Panc1 (cell line): ENCODE measurements around the gene NAA38. TPM values are rescaled to one million over a fixed set of nuclear protein-coding genes. Genes with fewer than 3 reads are reported as not detected.

Experiments
- ATAC-seq: fragments of 200-7000 bp; cut with Tn5 transposase; 2 replicates; pipeline ENCODE4 v1.9.1; 2020; ENCODE audit warnings: mild to moderate bottlenecking, moderate library complexity
- BruUV-seq: library from RNA; stranded (reverse); fragments of 400-500 nt; replicated peaks from 2 replicates; lab custom pipeline; 2021; lab: Mats Ljungman, UMichigan
- CTCF ChIA-PET: fragments of 300-600 bp; sonication (Branson Sonifier 250); formaldehyde crosslinking; loops from one replicate; lab custom pipeline; 2022; ENCODE audit warnings: antibody characterized with exemption; lab: Charles Lee
- POLR2A ChIA-PET: fragments of 300-600 bp; sonication (Branson Sonifier 250); formaldehyde crosslinking; loops from one replicate; lab custom pipeline; 2022; ENCODE audit warnings: antibody characterized with exemption; lab: Charles Lee
- DNase-seq: peaks from one replicate; pipeline ENCODE4 v3.0.0-alpha.2; 2010; ENCODE audit warnings: low read depth, low spot score
- H3K27ac ChIP-seq: 2 replicates; pipeline ENCODE4 v1.5.1; 2011; ENCODE audit warnings: mild to moderate bottlenecking, low read length, inconsistent platforms
- H3K27me3 ChIP-seq: fragments of 200-500 bp; sonication (Bioruptor generic); 2 replicates; pipeline ENCODE4 v1.6.0; 2014; ENCODE audit warnings: low read length, inconsistent platforms; ENCODE audit not compliant: control insufficient read depth, insufficient read depth
- H3K36me3 ChIP-seq: fragments of 200-500 bp; sonication (Bioruptor generic); 2 replicates; pipeline ENCODE4 v1.5.1; 2014; ENCODE audit warnings: inconsistent platforms, mild to moderate bottlenecking, low read length, moderate library complexity; ENCODE audit not compliant: control insufficient read depth, insufficient read depth
- H3K4me1 ChIP-seq: 2 replicates; pipeline ENCODE4 v1.5.1; 2011; ENCODE audit warnings: inconsistent platforms, mild to moderate bottlenecking, low read length, moderate library complexity; ENCODE audit not compliant: control insufficient read depth, insufficient read depth
- H3K4me3 ChIP-seq, 2 experiments: 2 replicates each; pipeline ENCODE4 v1.5.1; 2011 to 2012; ENCODE audit warnings: low read depth in 2 of 2, low read length in 2 of 2, mild to moderate bottlenecking in 2 of 2, inconsistent platforms in 1 of 2, moderate library complexity in 1 of 2
- H3K9me3 ChIP-seq: fragments of 200-500 bp; sonication (Bioruptor generic); 2 replicates; pipeline ENCODE4 v1.5.1; 2014; ENCODE audit warnings: low read depth, mild to moderate bottlenecking, inconsistent platforms, low read length, moderate library complexity; ENCODE audit not compliant: control insufficient read depth, insufficient read depth
- POLR2AphosphoS5 ChIP-seq: IDR thresholded peaks from 2 replicates; pipeline ENCODE4 v1.6.1; 2012; ENCODE audit warnings: mild to moderate bottlenecking, low read depth, low read length, moderate library complexity
- SIN3A ChIP-seq: IDR thresholded peaks from 2 replicates; pipeline ENCODE4 v1.6.1; 2012; ENCODE audit warnings: low read depth, mild to moderate bottlenecking, low read length, moderate library complexity, borderline replicate concordance; ENCODE audit not compliant: insufficient read depth
- TCF7L2 ChIP-seq: IDR thresholded peaks from 2 replicates; pipeline ENCODE4 v1.6.1; 2011; ENCODE audit warnings: mild to moderate bottlenecking, low read depth, low read length, inconsistent platforms
- in situ Hi-C: cut with HindIII; loops from 2 replicates; pipeline ENCODE4 v1.10.0; 2016; ENCODE audit warnings: low sequenced_read_pairs, low pct_unique_long_range_greater_than_20kb
- intact Hi-C: fragments of 100-400 bp; cut with micrococcal nuclease; formaldehyde crosslinking; loops from one replicate; pipeline ENCODE4 v1.10.0; 2022; ENCODE audit not compliant: unreplicated experiment
- total RNA-seq: library from RNA; stranded (reverse); gene quantifications from one replicate; pipeline ENCODE4 v1.2.1, GENCODE V29; 2021; ENCODE audit not compliant: unreplicated experiment
- TF ChIP-seq, protein P1 (sequence below): fragments of 450-650 bp; IDR thresholded peaks from 2 replicates; pipeline ENCODE4 v1.5.1; 2017; ENCODE audit warnings: mild to moderate bottlenecking
- TF ChIP-seq, protein P2 (sequence below), 2 experiments: IDR thresholded peaks; 2 replicates each; pipeline ENCODE4 v1.6.1; 2011 to 2012; ENCODE audit warnings: low read depth in 2 of 2, control low read depth in 1 of 2, low read length in 1 of 2, mild to moderate bottlenecking in 1 of 2, moderate library complexity in 1 of 2; ENCODE audit not compliant: insufficient read depth in 1 of 2

The NAA38 gene
- total RNA-seq, 1 experiment from 2014 or later = 75.2 TPM

DNA sequence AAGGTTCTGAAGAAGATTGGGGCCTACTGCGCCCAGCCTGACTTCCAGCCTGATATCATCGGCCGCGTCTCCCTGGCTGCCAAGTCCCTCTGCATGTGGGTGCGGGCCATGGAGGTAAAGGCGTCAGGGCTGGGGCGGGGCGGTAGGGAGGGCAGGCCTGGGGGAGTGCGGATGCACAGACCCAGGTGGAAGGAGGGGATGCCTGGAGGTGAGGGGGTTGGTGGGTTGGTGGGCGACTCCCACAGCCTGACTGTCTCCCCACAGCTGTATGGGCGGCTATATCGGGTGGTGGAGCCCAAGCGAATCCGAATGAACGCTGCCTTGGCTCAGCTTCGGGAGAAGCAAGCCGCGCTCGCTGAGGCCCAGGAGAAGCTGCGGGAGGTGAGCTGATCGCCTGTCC lies 50.2 kb downstream of the NAA38 start:
- ATAC-seq = no peak
- POLR2A ChIA-PET = no interaction called here

More for the DNA sequence above, 50.2 kb downstream of the NAA38 start:
- in situ Hi-C loops (no loop called here), intact Hi-C loops (no loop called here)
- Histone ChIP-seq H3K9me3 (no peaks in the 10 kb centered on the region), H3K4me1 (no peaks in the 10 kb centered on the region; the same call in 1 of the 2 replicates), H3K27ac (no peak overlapping the region), H3K36me3 (no peaks in the 10 kb centered on the region), H3K4me3 (no peak overlapping the region), H3K27me3 (no peaks in the 10 kb centered on the region)
- no peak for DNase-seq
- BruUV-seq = no TSS peak
- CTCF ChIA-PET = no interaction called here
- no peak for TF ChIP-seq TCF7L2
- TF ChIP-seq SIN3A = no peak
- TF ChIP-seq, protein P1, sequence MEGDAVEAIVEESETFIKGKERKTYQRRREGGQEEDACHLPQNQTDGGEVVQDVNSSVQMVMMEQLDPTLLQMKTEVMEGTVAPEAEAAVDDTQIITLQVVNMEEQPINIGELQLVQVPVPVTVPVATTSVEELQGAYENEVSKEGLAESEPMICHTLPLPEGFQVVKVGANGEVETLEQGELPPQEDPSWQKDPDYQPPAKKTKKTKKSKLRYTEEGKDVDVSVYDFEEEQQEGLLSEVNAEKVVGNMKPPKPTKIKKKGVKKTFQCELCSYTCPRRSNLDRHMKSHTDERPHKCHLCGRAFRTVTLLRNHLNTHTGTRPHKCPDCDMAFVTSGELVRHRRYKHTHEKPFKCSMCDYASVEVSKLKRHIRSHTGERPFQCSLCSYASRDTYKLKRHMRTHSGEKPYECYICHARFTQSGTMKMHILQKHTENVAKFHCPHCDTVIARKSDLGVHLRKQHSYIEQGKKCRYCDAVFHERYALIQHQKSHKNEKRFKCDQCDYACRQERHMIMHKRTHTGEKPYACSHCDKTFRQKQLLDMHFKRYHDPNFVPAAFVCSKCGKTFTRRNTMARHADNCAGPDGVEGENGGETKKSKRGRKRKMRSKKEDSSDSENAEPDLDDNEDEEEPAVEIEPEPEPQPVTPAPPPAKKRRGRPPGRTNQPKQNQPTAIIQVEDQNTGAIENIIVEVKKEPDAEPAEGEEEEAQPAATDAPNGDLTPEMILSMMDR = no peak
- TF ChIP-seq POLR2AphosphoS5 = no peak
- TF ChIP-seq, protein P2, sequence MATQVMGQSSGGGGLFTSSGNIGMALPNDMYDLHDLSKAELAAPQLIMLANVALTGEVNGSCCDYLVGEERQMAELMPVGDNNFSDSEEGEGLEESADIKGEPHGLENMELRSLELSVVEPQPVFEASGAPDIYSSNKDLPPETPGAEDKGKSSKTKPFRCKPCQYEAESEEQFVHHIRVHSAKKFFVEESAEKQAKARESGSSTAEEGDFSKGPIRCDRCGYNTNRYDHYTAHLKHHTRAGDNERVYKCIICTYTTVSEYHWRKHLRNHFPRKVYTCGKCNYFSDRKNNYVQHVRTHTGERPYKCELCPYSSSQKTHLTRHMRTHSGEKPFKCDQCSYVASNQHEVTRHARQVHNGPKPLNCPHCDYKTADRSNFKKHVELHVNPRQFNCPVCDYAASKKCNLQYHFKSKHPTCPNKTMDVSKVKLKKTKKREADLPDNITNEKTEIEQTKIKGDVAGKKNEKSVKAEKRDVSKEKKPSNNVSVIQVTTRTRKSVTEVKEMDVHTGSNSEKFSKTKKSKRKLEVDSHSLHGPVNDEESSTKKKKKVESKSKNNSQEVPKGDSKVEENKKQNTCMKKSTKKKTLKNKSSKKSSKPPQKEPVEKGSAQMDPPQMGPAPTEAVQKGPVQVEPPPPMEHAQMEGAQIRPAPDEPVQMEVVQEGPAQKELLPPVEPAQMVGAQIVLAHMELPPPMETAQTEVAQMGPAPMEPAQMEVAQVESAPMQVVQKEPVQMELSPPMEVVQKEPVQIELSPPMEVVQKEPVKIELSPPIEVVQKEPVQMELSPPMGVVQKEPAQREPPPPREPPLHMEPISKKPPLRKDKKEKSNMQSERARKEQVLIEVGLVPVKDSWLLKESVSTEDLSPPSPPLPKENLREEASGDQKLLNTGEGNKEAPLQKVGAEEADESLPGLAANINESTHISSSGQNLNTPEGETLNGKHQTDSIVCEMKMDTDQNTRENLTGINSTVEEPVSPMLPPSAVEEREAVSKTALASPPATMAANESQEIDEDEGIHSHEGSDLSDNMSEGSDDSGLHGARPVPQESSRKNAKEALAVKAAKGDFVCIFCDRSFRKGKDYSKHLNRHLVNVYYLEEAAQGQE (IDR thresholded peaks at IDR 0.05; ENCODE audit: insufficient read depth in 1 of 2, low read depth in 2 of 2, low read length in 1 of 2) = no peak

Other genes with a start within 250 kb of the NAA38 start
- gene FXR2, start 242.7 kb downstream of the NAA38 start, total RNA-seq = 39.7 TPM
- gene SAT2, start 229.7 kb downstream of the NAA38 start, total RNA-seq = 74.8 TPM
- gene SHBG, start 227.4 kb downstream of the NAA38 start, total RNA-seq = 1.2 TPM
- 0.08 TPM for gene ATP1B2, start 206.6 kb downstream of the NAA38 start, total RNA-seq
- 129 TPM for gene TP53, start 170.1 kb downstream of the NAA38 start, total RNA-seq
- gene WRAP53, start 169.1 kb downstream of the NAA38 start, total RNA-seq = 27.0 TPM
- 2.5 TPM for gene EFNB3, start 152.4 kb downstream of the NAA38 start, total RNA-seq
- 0.13 TPM for gene DNAH2, start 139.8 kb downstream of the NAA38 start, total RNA-seq
- gene KDM6B, start 23.3 kb downstream of the NAA38 start, total RNA-seq = 19.9 TPM
- 1.6 TPM for gene TMEM88, start 2.5 kb downstream of the NAA38 start, total RNA-seq
- 8.6 TPM for gene CYB5D1, start 444 bp upstream of the NAA38 start, total RNA-seq
- gene CHD3, start 31.2 kb upstream of the NAA38 start, total RNA-seq = 84.6 TPM
- gene RNF227, start 58.7 kb upstream of the NAA38 start, total RNA-seq = 2.6 TPM
- 3.5 TPM for gene KCNAB3, start 72.3 kb upstream of the NAA38 start, total RNA-seq
- 154 TPM for gene TRAPPC1, start 74.4 kb upstream of the NAA38 start, total RNA-seq
- 60.5 TPM for gene CNTROB, start 74.6 kb upstream of the NAA38 start, total RNA-seq
- not detected for gene GUCY2D, start 145.1 kb upstream of the NAA38 start, total RNA-seq
- gene ALOX15B, start 181.5 kb upstream of the NAA38 start, total RNA-seq = not detected
- not detected for gene ALOX12B, start 230.2 kb upstream of the NAA38 start, total RNA-seq